HG02938 (cell line): ENCODE results near the gene SERPINA6.
"Not testable (repeated sequence)": the region's sequence is repeated elsewhere in the genome, so short reads cannot be mapped to it uniquely, and the experiment has no call there.

Experiments
- ATAC-seq: cut with Tn5 transposase; IDR thresholded peaks from one replicate; pipeline ENCODE4 v1.9.1; 2021; ENCODE audit warnings: mild to moderate bottlenecking, moderate library complexity; ENCODE audit not compliant: unreplicated experiment

SERPINA6 gene

GRCh38 chr14:94292872-94293577 is 30.1 kb downstream of the SERPINA6 start, which contains the start of gene SERPINA10:
Gene SERPINA10 (minus strand): TSS chr14:94293268. CDS start chr14:94290593, 2,675 bp downstream.
- no peak for ATAC-seq

- ATAC-seq: no peak
Observed at GRCh38 chr14:94292526-94292871, 30.6 kb downstream of the SERPINA6 start.

- no peak for ATAC-seq
Observed at GRCh38 chr14:94291906-94292525, 31.1 kb downstream of the SERPINA6 start.

- no peak for ATAC-seq
Observed at GRCh38 chr14:94291159-94291905, 31.8 kb downstream of the SERPINA6 start.

GRCh38 chr14:94290197-94290596 is 32.9 kb downstream of the SERPINA6 start:
- no peak for ATAC-seq

GRCh38 chr14:94288610-94289465 is 34.3 kb downstream of the SERPINA6 start:
- no peak for ATAC-seq

- no peak for ATAC-seq
Observed at GRCh38 chr14:94285158-94285557, 38.0 kb downstream of the SERPINA6 start.

GRCh38 chr14:94284221-94284620 is 38.9 kb downstream of the SERPINA6 start:
- no peak for ATAC-seq

GRCh38 chr14:94282991-94283723 is 40.0 kb downstream of the SERPINA6 start:
- ATAC-seq: no peak

GRCh38 chr14:94278731-94279130 is 44.4 kb downstream of the SERPINA6 start:
- ATAC-seq: no peak

- ATAC-seq: not testable (repeated sequence)
Observed at GRCh38 chr14:94276898-94277561, 46.1 kb downstream of the SERPINA6 start.

GRCh38 chr14:94269156-94269555 is 54.0 kb downstream of the SERPINA6 start:
- ATAC-seq: no peak

GRCh38 chr14:94268582-94268981 is 54.6 kb downstream of the SERPINA6 start:
- not testable (repeated sequence) for ATAC-seq

- no peak for ATAC-seq
Observed at GRCh38 chr14:94267352-94267751, 55.8 kb downstream of the SERPINA6 start.

- ATAC-seq: not testable (repeated sequence)
Observed at GRCh38 chr14:94264195-94264594, 58.9 kb downstream of the SERPINA6 start.
